WTC11 (cell line): ENCODE results near the gene PPDPF. TPM values are rescaled to one million over a fixed set of nuclear protein-coding genes. Genes with fewer than 3 reads are reported as not detected.
"Not testable (repeated sequence)": the region's sequence is repeated elsewhere in the genome, so short reads cannot be mapped to it uniquely, and the experiment has no call there.

ENCODE experiments used
- ATAC-seq: fragments of 200-7000 bp; cut with Tn5 transposase; 2 replicates; pipeline ENCODE4 v1.10.0; 2021; ENCODE audit warnings: mild to moderate bottlenecking, moderate library complexity
- CTCF ChIA-PET: fragments of 300-600 bp; sonication (Branson Sonifier 250); formaldehyde crosslinking; loops from one replicate; lab custom pipeline; 2021; ENCODE audit warnings: antibody characterized with exemption; lab: Charles Lee
- POLR2A ChIA-PET: fragments of 350-600 bp; sonication (Branson Sonifier 250); formaldehyde crosslinking; loops from one replicate; lab custom pipeline; 2021; ENCODE audit warnings: antibody characterized with exemption; lab: Charles Lee
- DNase-seq: peaks from one replicate; pipeline ENCODE4 v3.0.0; 2021; ENCODE audit warnings: low spot score
- H3K27ac Mint-ChIP-seq: 2 replicates; pipeline ENCODE4 v1.8.0; 2021; ENCODE audit warnings: mixed read lengths
- H3K27me3 Mint-ChIP-seq: 2 replicates; pipeline ENCODE4 v1.8.0; 2021; ENCODE audit warnings: low read depth, mild to moderate bottlenecking, moderate library complexity, mixed read lengths
- H3K36me3 Mint-ChIP-seq: 2 replicates; pipeline ENCODE4 v1.8.0; 2021; ENCODE audit warnings: mixed read lengths
- H3K4me1 Mint-ChIP-seq: 2 replicates; pipeline ENCODE4 v1.8.0; 2022; ENCODE audit warnings: mixed read lengths
- H3K4me3 Mint-ChIP-seq: 2 replicates; pipeline ENCODE4 v1.8.0; 2021; ENCODE audit warnings: mild to moderate bottlenecking, moderate library complexity, mixed read lengths
- H3K9me3 Mint-ChIP-seq: 2 replicates; pipeline ENCODE4 v1.8.0; 2021; ENCODE audit warnings: mixed read lengths
- ELF4 ChIP-seq: sonication (generic); formaldehyde crosslinking; IDR thresholded peaks from 2 replicates; pipeline ENCODE4 v1.8.1; 2022; ENCODE audit warnings: low read depth, mild to moderate bottlenecking, moderate library complexity, missing genetic modification reagents
- GRHL2 ChIP-seq: fragments of 250-450 bp; sonication (Bioruptor Pico); IDR thresholded peaks from 2 replicates; pipeline ENCODE4 v1.8.0; 2022; ENCODE audit warnings: mild to moderate bottlenecking, moderate library complexity; ENCODE audit not compliant: insufficient replicate concordance, severe bottlenecking
- NFATC4 ChIP-seq: fragments of 250-450 bp; sonication (Bioruptor Pico); IDR thresholded peaks from 2 replicates; pipeline ENCODE4 v1.9.0; 2021; ENCODE audit warnings: mild to moderate bottlenecking
- OVOL2 ChIP-seq: fragments of 250-450 bp; sonication (Bioruptor Pico); IDR thresholded peaks from 2 replicates; pipeline ENCODE4 v1.9.0; 2021; ENCODE audit warnings: mild to moderate bottlenecking, borderline replicate concordance
- TCF7 ChIP-seq: sonication (generic); formaldehyde crosslinking; IDR thresholded peaks from 2 replicates; pipeline ENCODE4 v1.8.0; 2022; ENCODE audit warnings: mild to moderate bottlenecking, low read depth, missing genetic modification reagents, moderate library complexity
- ZBTB21 ChIP-seq: sonication (generic); formaldehyde crosslinking; IDR thresholded peaks from 2 replicates; pipeline ENCODE4 v1.8.1; 2023; ENCODE audit warnings: mild to moderate bottlenecking, missing genetic modification reagents, borderline replicate concordance
- ZNF219 ChIP-seq: sonication (generic); formaldehyde crosslinking; IDR thresholded peaks from 2 replicates; pipeline ENCODE4 v1.8.0; 2023; ENCODE audit warnings: missing genetic modification reagents, mild to moderate bottlenecking, borderline replicate concordance
- ZNF671 ChIP-seq: fragments of 250-450 bp; sonication (Bioruptor Pico); IDR thresholded peaks from 2 replicates; pipeline ENCODE4 v1.8.0; 2021; ENCODE audit warnings: mild to moderate bottlenecking
- total RNA-seq: library from RNA; stranded (reverse); gene quantifications from 3 replicates; pipeline ENCODE4 v1.2.3, GENCODE V29; 2021
- TF ChIP-seq, protein P1 (sequence below): fragments of 250-450 bp; sonication (Bioruptor Pico); conservative IDR thresholded peaks from 2 replicates; pipeline ENCODE4 v1.9.0; 2021; ENCODE audit warnings: mild to moderate bottlenecking
- TF ChIP-seq, protein P2 (sequence below): sonication (generic); formaldehyde crosslinking; IDR thresholded peaks from 2 replicates; pipeline ENCODE4 v1.8.1; 2022; ENCODE audit warnings: low read depth, mild to moderate bottlenecking, moderate library complexity, missing genetic modification reagents, borderline replicate concordance
- TF ChIP-seq, protein P3 (sequence below): sonication (generic); formaldehyde crosslinking; IDR thresholded peaks from 2 replicates; pipeline ENCODE4 v1.8.1; 2023; ENCODE audit warnings: mild to moderate bottlenecking, missing genetic modification reagents
- TF ChIP-seq, protein P4 (sequence below): sonication (generic); formaldehyde crosslinking; IDR thresholded peaks from 2 replicates; pipeline ENCODE4 v1.8.0; 2022; ENCODE audit warnings: mild to moderate bottlenecking, missing genetic modification reagents
- TF ChIP-seq, protein P5 (sequence below): sonication (generic); formaldehyde crosslinking; IDR thresholded peaks from 2 replicates; pipeline ENCODE4 v1.8.0; 2022; ENCODE audit warnings: mild to moderate bottlenecking, missing genetic modification reagents
- TF ChIP-seq, protein P6 (sequence below): sonication (generic); formaldehyde crosslinking; IDR thresholded peaks from 2 replicates; pipeline ENCODE4 v1.8.1; 2022; ENCODE audit warnings: mild to moderate bottlenecking, missing genetic modification reagents, moderate library complexity, borderline replicate concordance

The PPDPF gene
- total RNA-seq, 1 experiment from 2014 or later: 170 TPM

DNA sequence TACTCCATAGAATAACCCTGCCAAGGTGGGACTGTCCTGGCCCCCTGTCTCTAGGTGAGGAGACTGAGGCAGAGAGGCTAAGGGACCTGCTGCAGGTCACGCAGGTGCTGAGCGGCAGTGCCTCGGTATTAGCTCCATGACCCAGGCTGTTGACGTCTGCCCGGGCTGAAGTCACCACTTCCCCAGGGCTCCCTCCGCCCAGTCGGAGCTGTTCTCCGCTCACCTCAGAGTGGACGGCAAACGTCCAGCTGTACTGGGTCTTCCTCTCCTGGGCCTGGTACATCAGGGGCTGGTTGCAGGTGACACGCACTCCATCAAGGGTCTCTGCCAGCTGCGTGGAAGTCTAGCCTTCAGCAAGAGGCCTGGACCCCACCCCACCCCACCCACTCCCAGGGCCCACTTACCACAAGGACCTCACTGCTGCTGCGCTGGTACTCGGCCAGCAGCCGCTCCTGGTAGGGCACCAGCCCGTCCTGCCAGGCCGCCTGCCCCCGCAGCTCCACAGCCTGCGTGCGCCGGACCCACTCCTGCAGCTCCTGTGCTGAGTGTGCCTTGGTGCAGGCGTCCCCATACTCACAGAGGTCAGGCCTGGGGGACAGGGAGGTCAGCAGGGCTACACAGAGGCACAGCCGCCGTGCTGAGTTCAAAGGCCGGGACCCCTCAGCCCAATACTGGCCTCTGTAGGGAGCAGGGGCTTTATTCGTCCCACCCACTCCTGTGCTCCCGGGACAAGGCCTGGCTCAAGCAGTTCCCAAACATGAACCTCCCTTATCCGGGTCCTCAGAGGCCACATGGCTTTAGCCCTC lies 49.9 kb downstream of the PPDPF start:
- H3K4me3 Mint-ChIP-seq: no peak overlapping the region
- TF ChIP-seq ZNF219 (CRISPR knock-in tag): no peak
- TF ChIP-seq, protein P1, sequence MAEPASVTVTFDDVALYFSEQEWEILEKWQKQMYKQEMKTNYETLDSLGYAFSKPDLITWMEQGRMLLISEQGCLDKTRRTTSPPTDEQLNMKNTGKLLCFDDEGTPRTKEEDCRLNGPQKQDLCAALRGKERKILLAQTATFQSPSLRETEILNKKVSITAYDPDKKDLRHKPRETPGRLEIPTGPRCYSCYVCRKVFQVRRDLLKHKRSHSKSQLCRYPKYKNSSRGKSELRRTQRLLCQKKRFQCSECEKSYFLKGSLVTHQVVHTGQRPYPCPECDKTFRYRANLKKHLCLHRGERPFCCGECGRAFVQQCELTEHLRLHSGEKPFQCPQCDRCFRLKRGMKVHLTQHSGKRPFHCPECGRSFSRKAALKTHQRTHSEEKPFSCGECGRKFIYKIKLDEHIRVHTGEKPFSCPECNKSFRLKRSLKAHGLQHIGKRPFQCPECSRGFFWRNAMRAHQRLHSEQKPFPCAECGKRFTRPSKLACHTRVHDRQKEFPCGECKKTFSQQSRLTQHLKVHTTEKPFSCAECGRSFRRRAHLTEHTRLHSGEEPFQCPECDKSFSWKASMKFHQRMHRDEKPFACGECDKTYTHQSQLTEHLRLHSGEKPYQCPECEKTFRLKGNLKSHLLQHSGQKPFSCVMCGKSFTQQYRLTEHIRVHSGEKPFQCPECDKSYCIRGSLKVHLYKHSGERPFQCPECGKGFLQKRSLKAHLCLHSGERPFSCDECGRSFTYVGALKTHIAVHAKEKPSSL (CRISPR knock-in tag): no peak
- no peak for TF ChIP-seq TCF7 (CRISPR knock-in tag)
- TF ChIP-seq NFATC4 (CRISPR knock-in tag): no peak
- TF ChIP-seq, protein P2, sequence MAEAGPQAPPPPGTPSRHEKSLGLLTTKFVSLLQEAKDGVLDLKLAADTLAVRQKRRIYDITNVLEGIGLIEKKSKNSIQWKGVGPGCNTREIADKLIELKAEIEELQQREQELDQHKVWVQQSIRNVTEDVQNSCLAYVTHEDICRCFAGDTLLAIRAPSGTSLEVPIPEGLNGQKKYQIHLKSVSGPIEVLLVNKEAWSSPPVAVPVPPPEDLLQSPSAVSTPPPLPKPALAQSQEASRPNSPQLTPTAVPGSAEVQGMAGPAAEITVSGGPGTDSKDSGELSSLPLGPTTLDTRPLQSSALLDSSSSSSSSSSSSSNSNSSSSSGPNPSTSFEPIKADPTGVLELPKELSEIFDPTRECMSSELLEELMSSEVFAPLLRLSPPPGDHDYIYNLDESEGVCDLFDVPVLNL (CRISPR knock-in tag): no peak
- no peak for TF ChIP-seq ELF4
- TF ChIP-seq, protein P3, sequence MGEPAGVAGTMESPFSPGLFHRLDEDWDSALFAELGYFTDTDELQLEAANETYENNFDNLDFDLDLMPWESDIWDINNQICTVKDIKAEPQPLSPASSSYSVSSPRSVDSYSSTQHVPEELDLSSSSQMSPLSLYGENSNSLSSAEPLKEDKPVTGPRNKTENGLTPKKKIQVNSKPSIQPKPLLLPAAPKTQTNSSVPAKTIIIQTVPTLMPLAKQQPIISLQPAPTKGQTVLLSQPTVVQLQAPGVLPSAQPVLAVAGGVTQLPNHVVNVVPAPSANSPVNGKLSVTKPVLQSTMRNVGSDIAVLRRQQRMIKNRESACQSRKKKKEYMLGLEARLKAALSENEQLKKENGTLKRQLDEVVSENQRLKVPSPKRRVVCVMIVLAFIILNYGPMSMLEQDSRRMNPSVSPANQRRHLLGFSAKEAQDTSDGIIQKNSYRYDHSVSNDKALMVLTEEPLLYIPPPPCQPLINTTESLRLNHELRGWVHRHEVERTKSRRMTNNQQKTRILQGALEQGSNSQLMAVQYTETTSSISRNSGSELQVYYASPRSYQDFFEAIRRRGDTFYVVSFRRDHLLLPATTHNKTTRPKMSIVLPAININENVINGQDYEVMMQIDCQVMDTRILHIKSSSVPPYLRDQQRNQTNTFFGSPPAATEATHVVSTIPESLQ (CRISPR knock-in tag): no peak
- no peak for TF ChIP-seq ZBTB21 (CRISPR knock-in tag)
- TF ChIP-seq, protein P4, sequence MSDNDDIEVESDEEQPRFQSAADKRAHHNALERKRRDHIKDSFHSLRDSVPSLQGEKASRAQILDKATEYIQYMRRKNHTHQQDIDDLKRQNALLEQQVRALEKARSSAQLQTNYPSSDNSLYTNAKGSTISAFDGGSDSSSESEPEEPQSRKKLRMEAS: no peak
- TF ChIP-seq OVOL2 (CRISPR knock-in tag): no peak
- no peak for TF ChIP-seq ZNF671 (CRISPR knock-in tag)
- TF ChIP-seq, protein P5, sequence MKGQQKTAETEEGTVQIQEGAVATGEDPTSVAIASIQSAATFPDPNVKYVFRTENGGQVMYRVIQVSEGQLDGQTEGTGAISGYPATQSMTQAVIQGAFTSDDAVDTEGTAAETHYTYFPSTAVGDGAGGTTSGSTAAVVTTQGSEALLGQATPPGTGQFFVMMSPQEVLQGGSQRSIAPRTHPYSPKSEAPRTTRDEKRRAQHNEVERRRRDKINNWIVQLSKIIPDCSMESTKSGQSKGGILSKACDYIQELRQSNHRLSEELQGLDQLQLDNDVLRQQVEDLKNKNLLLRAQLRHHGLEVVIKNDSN (CRISPR knock-in tag): no peak
- TF ChIP-seq, protein P6, sequence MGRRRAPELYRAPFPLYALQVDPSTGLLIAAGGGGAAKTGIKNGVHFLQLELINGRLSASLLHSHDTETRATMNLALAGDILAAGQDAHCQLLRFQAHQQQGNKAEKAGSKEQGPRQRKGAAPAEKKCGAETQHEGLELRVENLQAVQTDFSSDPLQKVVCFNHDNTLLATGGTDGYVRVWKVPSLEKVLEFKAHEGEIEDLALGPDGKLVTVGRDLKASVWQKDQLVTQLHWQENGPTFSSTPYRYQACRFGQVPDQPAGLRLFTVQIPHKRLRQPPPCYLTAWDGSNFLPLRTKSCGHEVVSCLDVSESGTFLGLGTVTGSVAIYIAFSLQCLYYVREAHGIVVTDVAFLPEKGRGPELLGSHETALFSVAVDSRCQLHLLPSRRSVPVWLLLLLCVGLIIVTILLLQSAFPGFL (CRISPR knock-in tag): no peak
- no peak for TF ChIP-seq GRHL2 (CRISPR knock-in tag)
- TF ChIP-seq, all 79 proteins: peak for 0
- no peaks in the 10 kb centered on the region for H3K9me3 Mint-ChIP-seq
- H3K27me3 Mint-ChIP-seq: no peaks in the 10 kb centered on the region
- no peaks in the 10 kb centered on the region for H3K4me1 Mint-ChIP-seq
- DNase-seq (no peak), ATAC-seq (no peak)
- no peaks in the 10 kb centered on the region for H3K36me3 Mint-ChIP-seq
- CTCF ChIA-PET: interaction anchor here (1.2 to 1.8 kb wide), 2 partner anchors 32 to 205 kb away, joined by 3 to 5 read pairs; no protein-coding TSS in a partner anchor
- POLR2A ChIA-PET: no interaction called here
- H3K27ac Mint-ChIP-seq: no peak overlapping the region

DNA sequence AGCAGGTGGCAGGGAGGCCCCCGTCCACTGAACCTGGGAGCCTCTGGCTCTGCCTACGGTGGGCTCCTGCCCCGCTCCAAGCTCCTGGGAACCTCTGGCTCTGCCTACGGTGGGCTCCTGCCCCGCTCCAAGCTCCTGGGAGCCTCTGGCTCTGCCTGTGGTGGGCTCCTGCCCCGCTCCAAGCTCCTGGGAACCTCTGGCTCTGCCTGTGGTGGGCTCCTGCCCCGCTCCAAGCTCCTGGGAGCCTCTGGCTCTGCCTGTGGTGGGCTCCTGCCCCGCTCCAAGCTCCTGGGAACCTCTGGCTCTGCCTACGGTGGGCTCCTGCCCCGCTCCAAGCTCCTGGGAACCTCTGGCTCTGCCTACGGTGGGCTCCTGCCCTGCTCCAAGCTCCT lies 50.5 kb downstream of the PPDPF start:
- H3K4me3 Mint-ChIP-seq, H3K27ac Mint-ChIP-seq, DNase-seq, H3K4me1 Mint-ChIP-seq, H3K27me3 Mint-ChIP-seq, H3K36me3 Mint-ChIP-seq, ATAC-seq, H3K9me3 Mint-ChIP-seq: not testable (repeated sequence)
- CTCF ChIA-PET: interaction anchor here (0.7 to 1.2 kb wide), 2 partner anchors 16 to 204 kb away, joined by 3 read pairs; no protein-coding TSS in a partner anchor
- POLR2A ChIA-PET: interaction anchor here (0.7 kb wide), 1 partner anchor 112 kb away, joined by 3 read pairs; no protein-coding TSS in a partner anchor

Other genes with a start within 250 kb of the PPDPF start
- 115 to 207 TPM (median 121 TPM) in 3 replicates for gene ARFGAP1, start 248.0 kb upstream of the PPDPF start, total RNA-seq
- 0.55 to 1.3 TPM (median 1.1 TPM) in 3 replicates for gene COL20A1, start 227.6 kb upstream of the PPDPF start, total RNA-seq
- gene CHRNA4, start 159.4 kb upstream of the PPDPF start, total RNA-seq: 2.5 to 5.7 TPM (median 4.8 TPM) in 3 replicates
- 99.8 to 112 TPM (median 108 TPM) in 3 replicates for gene KCNQ2, start 48.1 kb upstream of the PPDPF start, total RNA-seq
- 26.0 to 35.7 TPM (median 34.9 TPM) in 3 replicates for gene EEF1A2, start 21.7 kb upstream of the PPDPF start, total RNA-seq
- 0.22 to 0.53 TPM (median 0.32 TPM) in 3 replicates for gene PTK6, start 16.6 kb downstream of the PPDPF start, total RNA-seq
- 0.21 to 0.46 TPM (median 0.26 TPM) in 3 replicates for gene SRMS, start 27.0 kb downstream of the PPDPF start, total RNA-seq
- gene FNDC11, start 33.4 kb downstream of the PPDPF start, total RNA-seq: 3.4 to 3.8 TPM (median 3.6 TPM) in 3 replicates
- 27.5 to 32.6 TPM (median 32.4 TPM) in 3 replicates for gene HELZ2, start 53.5 kb downstream of the PPDPF start, total RNA-seq
- 14.1 to 14.8 TPM (median 14.2 TPM) in 3 replicates for gene GMEB2, start 106.3 kb downstream of the PPDPF start, total RNA-seq
- 53.0 to 65.6 TPM (median 53.4 TPM) in 3 replicates for gene STMN3, start 132.7 kb downstream of the PPDPF start, total RNA-seq
- gene RTEL1, start 137.5 kb downstream of the PPDPF start, total RNA-seq: 39.3 to 44.9 TPM (median 40.5 TPM) in 3 replicates
- not detected in 3 replicates for gene TNFRSF6B, start 175.9 kb downstream of the PPDPF start, total RNA-seq
- 24.3 to 30.2 TPM (median 27.4 TPM) in 3 replicates for gene ARFRP1, start 187.2 kb downstream of the PPDPF start, total RNA-seq
- 28.3 to 31.0 TPM (median 30.4 TPM) in 3 replicates for gene ZGPAT, start 187.3 kb downstream of the PPDPF start, total RNA-seq
- gene LIME1, start 215.9 kb downstream of the PPDPF start, total RNA-seq: 4.5 to 7.0 TPM (median 6.0 TPM) in 3 replicates
- 41.6 to 47.2 TPM (median 43.3 TPM) in 3 replicates for gene SLC2A4RG, start 219.0 kb downstream of the PPDPF start, total RNA-seq